ENCODE data around the gene SEPHS2. TPM values are rescaled to one million over a fixed set of nuclear protein-coding genes. Genes with fewer than 3 reads are reported as not detected.
A peak's percentile ranks its signal among the peaks of the same experiment; 100 is the strongest.
"Not testable (repeated sequence)": the region's sequence is repeated elsewhere in the genome, so short reads cannot be mapped to it uniquely, and the experiment has no call there.

Gene SEPHS2
- total RNA-seq, 1 donor from 2014 or later, result 13.1 TPM

GRCh38 chr16:30398661-30399434 lies 46.8 kb downstream of the SEPHS2 start:
- no peak for DNase-seq

GRCh38 chr16:30397776-30398660 lies 47.7 kb downstream of the SEPHS2 start:
- no peak for DNase-seq

- no peak for DNase-seq
Observed at GRCh38 chr16:30397056-30397455, 48.6 kb downstream of the SEPHS2 start.

GRCh38 chr16:30396627-30397026 lies 49.0 kb downstream of the SEPHS2 start:
- DNase-seq, result not testable (repeated sequence)

GRCh38 chr16:30395992-30396585 lies 49.6 kb downstream of the SEPHS2 start:
- DNase-seq, result no peak

- peak; percentile 87 for DNase-seq
Observed at GRCh38 chr16:30395155-30395991, 50.3 kb downstream of the SEPHS2 start, which contains the start of gene ZNF48. TSS of gene ZNF48 (plus strand) at chr16:30395420. CDS start at chr16:30395795, 375 bp downstream.

- no peak for DNase-seq
Observed at GRCh38 chr16:30394592-30395154, 51.0 kb downstream of the SEPHS2 start.

Small RNA genes within 50 kb of the gene (small RNA-seq; reads per million reads assigned to genes)
- gene RF00019 (ENCODE audit: low replicate concordance), result not detected
- 0.21 reads per million for gene RF00406 (ENCODE audit: low replicate concordance)
- not detected for gene RNU7-61P (ENCODE audit: low replicate concordance)

Other genes starting within 250 kb of the SEPHS2 start
- 3.1 TPM for gene SULT1A3, start 246.6 kb downstream of the SEPHS2 start, total RNA-seq
- 1.6 TPM for gene NPIPB13, start 197.4 kb downstream of the SEPHS2 start, total RNA-seq
- gene CD2BP2, start 90.6 kb downstream of the SEPHS2 start, total RNA-seq, result 17.0 TPM
- 24.7 TPM for gene TBC1D10B, start 75.4 kb downstream of the SEPHS2 start, total RNA-seq
- gene MYL11, start 71.1 kb downstream of the SEPHS2 start, total RNA-seq, result 921 TPM
- gene SEPTIN1, start 63.3 kb downstream of the SEPHS2 start, total RNA-seq, result 0.69 TPM
- gene ZNF48, start 50.5 kb downstream of the SEPHS2 start, total RNA-seq, result 3.8 TPM
- 4.7 TPM for gene ZNF771, start 38.3 kb downstream of the SEPHS2 start, total RNA-seq
- gene DCTPP1, start 15.8 kb downstream of the SEPHS2 start, total RNA-seq, result 14.3 TPM
- gene ITGAL, start 26.9 kb upstream of the SEPHS2 start, total RNA-seq, result 6.1 TPM
- gene ZNF768, start 80.7 kb upstream of the SEPHS2 start, total RNA-seq, result 11.2 TPM
- 5.8 TPM for gene ZNF747, start 89.0 kb upstream of the SEPHS2 start, total RNA-seq
- 4.1 TPM for gene ZNF764, start 112.5 kb upstream of the SEPHS2 start, total RNA-seq
- 8.9 TPM for gene ZNF688, start 125.8 kb upstream of the SEPHS2 start, total RNA-seq
- 9.8 TPM for gene ZNF785, start 139.8 kb upstream of the SEPHS2 start, total RNA-seq
- 3.3 TPM for gene ZNF689, start 164.5 kb upstream of the SEPHS2 start, total RNA-seq
- 8.4 TPM for gene PRR14, start 205.1 kb upstream of the SEPHS2 start, total RNA-seq
- 17.3 TPM for gene FBRS, start 212.6 kb upstream of the SEPHS2 start, total RNA-seq